ENCODE measurements around the gene MMAA. TPM values are rescaled to one million over a fixed set of nuclear protein-coding genes. Genes with fewer than 3 reads are reported as not detected.
"Not testable (repeated sequence)": the region's sequence is repeated elsewhere in the genome, so short reads cannot be mapped to it uniquely, and the experiment has no call there.

Gene MMAA
- total and polyA plus RNA-seq, 9 of the 15 experiments (the other 6 are each of a cell fraction or from before 2014, with no cell fraction given): 0.86 to 2.3 (median 1.4) TPM

GRCh38 chr4:145691416-145691815 lies 72.2 kb downstream of the MMAA start:
- WGBS (ENCODE audit: insufficient coverage, low coverage, missing lambda C conversion rate): 4% methylated on average over 2 of the region's 2 CpGs
- H4K20me1 ChIP-seq (replicated peaks; ENCODE audit: control insufficient read depth, insufficient read depth, low read length); H3K9ac ChIP-seq (ENCODE audit: insufficient read depth in 1 of 2, low read depth in 2 of 2, low read length in 2 of 2); H3K9me3 ChIP-seq (replicated peaks; ENCODE audit: control insufficient read depth, insufficient read depth, low read depth, low read length); CTCF ChIA-PET (ENCODE audit: low intra/inter-chr PET ratio); DNase-seq (ENCODE audit: extremely low read depth in 1 of 4, low spot score in 3 of 4); H3K27me3 ChIP-seq (ENCODE audit: control insufficient read depth in 2 of 2, insufficient read depth in 2 of 2, low read length in 2 of 2); in situ Hi-C loops (cut with MboI); BruUV-seq (replicated peaks); H3K27ac ChIP-seq (ENCODE audit: extremely low read depth, low read depth, low read length); H2AFZ ChIP-seq (ENCODE audit: low read depth, low read length); H3K36me3 ChIP-seq (ENCODE audit: control insufficient read depth, insufficient read depth, low read length); H3K9me1 ChIP-seq (ENCODE audit: control insufficient read depth, insufficient read depth, low read length); POLR2A ChIA-PET; H3K4me3 ChIP-seq; ATAC-seq; H3K4me2 ChIP-seq (ENCODE audit: insufficient read depth, low read length); H3K4me1 ChIP-seq (replicated peaks in 1 of 2; ENCODE audit: control insufficient read depth in 2 of 2, insufficient read depth in 2 of 2, low read length in 2 of 2); H3K79me2 ChIP-seq (ENCODE audit: control insufficient read depth, insufficient read depth, low read length); intact Hi-C loops (cut with micrococcal nuclease); FAIRE-seq: not testable (repeated sequence)
- TF ChIP-seq ZNF146 (CRISPR knock-in tag; IDR thresholded peaks at IDR 0.05; ENCODE audit: unreplicated experiment): peak; percentile 84

DNA sequence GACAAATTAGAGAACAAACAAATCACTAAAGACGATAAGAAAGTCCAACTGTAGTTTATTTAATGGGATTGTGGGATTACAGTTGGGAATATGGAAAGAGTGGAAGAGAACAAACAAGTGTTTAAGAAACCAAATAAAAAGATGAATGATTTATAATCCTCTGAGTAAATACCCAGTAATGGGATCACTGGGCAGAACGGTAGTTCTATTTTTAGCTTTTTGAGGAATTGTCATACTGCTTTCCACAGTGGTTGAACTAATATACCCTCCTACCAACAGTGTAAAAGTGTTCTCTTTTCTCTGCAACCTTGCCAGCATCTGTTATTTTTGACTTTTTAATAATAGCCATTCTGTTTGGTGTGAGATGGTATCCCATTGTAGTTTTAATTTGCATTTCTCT lies 75.7 kb downstream of the MMAA start:
- no peak for TF ChIP-seq HDAC3 (IDR thresholded peaks at IDR 0.05; ENCODE audit: borderline replicate concordance, partially characterized antibody)
- TF ChIP-seq DIDO1 (tag; IDR thresholded peaks at IDR 0.05; ENCODE audit: low read depth): no peak
- TF ChIP-seq, protein P1, sequence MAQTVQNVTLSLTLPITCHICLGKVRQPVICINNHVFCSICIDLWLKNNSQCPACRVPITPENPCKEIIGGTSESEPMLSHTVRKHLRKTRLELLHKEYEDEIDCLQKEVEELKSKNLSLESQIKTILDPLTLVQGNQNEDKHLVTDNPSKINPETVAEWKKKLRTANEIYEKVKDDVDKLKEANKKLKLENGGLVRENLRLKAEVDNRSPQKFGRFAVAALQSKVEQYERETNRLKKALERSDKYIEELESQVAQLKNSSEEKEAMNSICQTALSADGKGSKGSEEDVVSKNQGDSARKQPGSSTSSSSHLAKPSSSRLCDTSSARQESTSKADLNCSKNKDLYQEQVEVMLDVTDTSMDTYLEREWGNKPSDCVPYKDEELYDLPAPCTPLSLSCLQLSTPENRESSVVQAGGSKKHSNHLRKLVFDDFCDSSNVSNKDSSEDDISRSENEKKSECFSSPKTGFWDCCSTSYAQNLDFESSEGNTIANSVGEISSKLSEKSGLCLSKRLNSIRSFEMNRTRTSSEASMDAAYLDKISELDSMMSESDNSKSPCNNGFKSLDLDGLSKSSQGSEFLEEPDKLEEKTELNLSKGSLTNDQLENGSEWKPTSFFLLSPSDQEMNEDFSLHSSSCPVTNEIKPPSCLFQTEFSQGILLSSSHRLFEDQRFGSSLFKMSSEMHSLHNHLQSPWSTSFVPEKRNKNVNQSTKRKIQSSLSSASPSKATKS (CRISPR knock-in tag; IDR thresholded peaks at IDR 0.05): no peak
- no peak for TF ChIP-seq HOXB6 (CRISPR knock-in tag; IDR thresholded peaks at IDR 0.05; ENCODE audit: borderline replicate concordance)
- no peak overlapping the region for H3K4me2 ChIP-seq (ENCODE audit: insufficient read depth, low read length)
- H3K27ac ChIP-seq (ENCODE audit: extremely low read depth, low read depth, low read length): no peak overlapping the region
- ATAC-seq: no peak
- no peak for FAIRE-seq
- POLR2A ChIA-PET: no interaction called here
- H3K36me3 ChIP-seq (ENCODE audit: control insufficient read depth, insufficient read depth, low read length): no peaks in the 10 kb centered on the region
- CTCF ChIA-PET (ENCODE audit: low intra/inter-chr PET ratio): no interaction called here
- no peak overlapping the region for H2AFZ ChIP-seq (ENCODE audit: low read depth, low read length)
- no peaks in the 10 kb centered on the region for H3K9me1 ChIP-seq (ENCODE audit: control insufficient read depth, insufficient read depth, low read length)
- no peaks in the 10 kb centered on the region for H3K9me3 ChIP-seq (replicated peaks; ENCODE audit: control insufficient read depth, insufficient read depth, low read depth, low read length)
- no TSS peak for BruUV-seq (replicated peaks)
- no peaks in the 10 kb centered on the region for H4K20me1 ChIP-seq (replicated peaks; ENCODE audit: control insufficient read depth, insufficient read depth, low read length)
- 0% methylated on average over 2 of the region's 2 CpGs for WGBS (ENCODE audit: insufficient coverage, low coverage, missing lambda C conversion rate)
- intact Hi-C loops (cut with micrococcal nuclease): no loop called here
- DNase-seq (ENCODE audit: extremely low read depth in 1 of 4, low spot score in 3 of 4): no peak
- in situ Hi-C loops (cut with MboI): no loop called here
- H3K4me3 ChIP-seq: no peak overlapping the region
- no peak overlapping the region for H3K9ac ChIP-seq (ENCODE audit: insufficient read depth in 1 of 2, low read depth in 2 of 2, low read length in 2 of 2)
- H3K79me2 ChIP-seq (ENCODE audit: control insufficient read depth, insufficient read depth, low read length): no peaks in the 10 kb centered on the region
- no peaks in the 10 kb centered on the region for H3K27me3 ChIP-seq (ENCODE audit: control insufficient read depth in 2 of 2, insufficient read depth in 2 of 2, low read length in 2 of 2)
- H3K4me1 ChIP-seq (replicated peaks in 1 of 2; ENCODE audit: control insufficient read depth in 2 of 2, insufficient read depth in 2 of 2, low read length in 2 of 2): no peaks in the 10 kb centered on the region; a peak in 1 of 5 replicates
